ENCODE measurements around the gene PAK1.
"Not testable (repeated sequence)": the region's sequence is repeated elsewhere in the genome, so short reads cannot be mapped to it uniquely, and the experiment has no call there.

PAK1 gene

GRCh38 chr11:77302752-77303151, 171.1 kb downstream of the PAK1 start:
- DNase-seq (ENCODE audit: low read depth): no peak

- no peak for DNase-seq (ENCODE audit: low read depth)
Measured at GRCh38 chr11:77301510-77301909, 172.4 kb downstream of the PAK1 start, which contains the start of gene GDPD4. GDPD4 (minus strand) TSS chr11:77301686; CDS start chr11:77285137, 16,549 bp downstream.

GRCh38 chr11:77300695-77301094, 173.2 kb downstream of the PAK1 start:
- DNase-seq (ENCODE audit: low read depth): no peak

DNA sequence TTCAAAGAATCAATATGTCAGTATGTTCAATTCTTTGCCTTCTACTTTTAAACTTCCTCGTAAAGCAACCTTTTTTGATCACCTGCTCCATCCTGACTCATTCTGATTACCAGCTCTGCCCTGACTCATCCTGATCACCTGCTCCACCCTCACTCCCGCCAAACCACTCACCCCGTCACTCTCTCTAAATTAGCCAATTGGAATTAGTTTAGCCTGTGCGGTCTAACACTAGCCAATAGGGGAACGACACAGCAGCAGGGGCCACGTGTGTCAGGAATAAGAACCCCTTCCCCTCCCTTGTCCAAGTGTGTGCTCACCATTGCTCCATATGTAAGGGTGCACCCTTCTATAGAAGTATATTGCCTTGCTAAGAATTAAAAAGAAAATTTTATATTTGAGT, 173.9 kb downstream of the PAK1 start:
- not testable (repeated sequence) for DNase-seq (ENCODE audit: low read depth)

GRCh38 chr11:77299528-77299993, 174.3 kb downstream of the PAK1 start:
- no peak for DNase-seq (ENCODE audit: low read depth)

GRCh38 chr11:77294040-77294439, 179.9 kb downstream of the PAK1 start:
- no peak for DNase-seq (ENCODE audit: low read depth)

DNA sequence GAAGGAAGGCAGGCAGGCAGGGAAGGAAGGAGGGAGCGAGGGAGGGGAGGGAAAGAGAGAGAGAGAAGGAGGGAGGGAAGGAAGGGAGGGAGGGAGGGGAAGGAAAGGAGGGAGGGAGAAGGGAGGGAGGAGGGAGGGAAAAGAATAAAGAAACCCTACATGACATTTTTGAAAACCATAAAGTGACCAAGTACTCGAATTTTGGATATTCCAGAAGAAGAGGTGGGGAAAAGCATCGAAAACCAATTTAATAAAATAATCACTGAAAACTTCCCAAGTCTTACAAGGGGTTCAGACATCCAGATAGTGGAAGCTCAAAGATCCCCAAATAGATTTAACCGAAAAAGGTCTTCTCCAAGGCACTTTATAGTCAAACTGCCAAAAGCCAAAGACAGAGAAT, 184.2 kb downstream of the PAK1 start:
- DNase-seq (ENCODE audit: low read depth): no peak

- no peak for DNase-seq (ENCODE audit: low read depth)
Measured at GRCh38 chr11:77287615-77288273, 186.2 kb downstream of the PAK1 start.

DNA sequence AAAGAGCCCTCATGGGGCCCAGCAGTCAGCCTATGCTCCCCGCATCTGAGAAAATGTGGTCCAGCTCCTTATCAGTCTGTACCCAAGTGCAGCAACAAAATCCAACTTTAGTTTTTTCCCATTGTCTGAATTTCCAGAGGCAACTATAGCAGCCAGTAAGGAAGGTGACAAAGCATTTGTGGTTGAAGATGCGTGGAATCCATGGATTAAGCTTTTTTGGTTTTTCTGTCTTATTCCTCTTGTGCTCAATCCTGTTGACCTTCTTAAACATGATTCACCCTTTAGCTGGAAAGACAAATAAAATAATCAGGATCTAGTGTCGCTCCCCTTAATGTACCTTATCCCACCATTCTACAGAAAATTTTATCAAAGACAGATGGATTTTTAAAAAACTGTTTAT, 186.8 kb downstream of the PAK1 start:
- no peak for DNase-seq (ENCODE audit: low read depth)

DNA sequence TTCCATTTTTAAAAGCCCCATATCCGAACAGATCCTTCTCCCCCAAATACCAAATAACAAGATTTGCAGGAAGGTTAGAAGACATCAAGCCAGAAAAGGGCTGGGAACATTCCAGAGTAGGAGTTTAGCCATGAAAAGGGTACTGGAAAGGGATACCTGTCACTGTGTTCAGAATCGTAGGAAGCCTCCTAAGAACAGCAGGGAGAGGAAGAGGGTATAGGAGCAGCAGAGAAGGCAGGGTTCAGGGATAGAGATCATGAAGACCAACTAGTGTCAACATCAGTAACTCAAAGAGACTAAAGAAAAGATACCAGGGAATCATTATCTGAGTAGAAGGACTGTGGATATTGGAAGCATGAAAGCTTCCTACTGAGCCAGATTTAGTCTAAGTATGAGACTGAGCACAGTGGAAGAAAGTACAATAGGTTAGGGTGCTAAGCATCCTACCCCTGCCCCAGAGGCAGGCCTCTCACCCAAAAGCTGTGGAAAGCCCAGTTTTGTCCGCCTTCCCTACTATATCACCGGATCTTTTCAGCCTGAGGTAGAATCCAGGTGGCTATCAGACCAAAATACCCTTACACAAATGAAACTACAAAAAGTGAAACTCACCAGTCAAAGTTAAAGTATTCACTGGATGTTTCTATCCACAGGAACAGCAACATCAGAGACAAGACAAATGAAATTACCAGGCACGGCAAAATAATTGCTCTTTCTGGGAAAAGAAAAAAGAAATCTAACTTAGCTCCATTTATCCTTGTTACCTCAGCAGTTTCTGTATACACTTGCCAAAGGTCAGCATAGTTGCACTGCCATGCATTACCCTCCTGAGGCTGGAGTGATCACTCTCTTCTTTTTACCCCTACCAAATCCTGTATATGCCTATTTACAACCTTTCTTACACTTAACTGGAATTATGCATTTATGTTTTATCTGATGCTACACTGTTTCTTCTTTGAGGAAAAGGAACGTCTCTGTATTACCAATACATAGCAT, 189.1 kb downstream of the PAK1 start:
- DNase-seq (ENCODE audit: low read depth): no peak

DNA sequence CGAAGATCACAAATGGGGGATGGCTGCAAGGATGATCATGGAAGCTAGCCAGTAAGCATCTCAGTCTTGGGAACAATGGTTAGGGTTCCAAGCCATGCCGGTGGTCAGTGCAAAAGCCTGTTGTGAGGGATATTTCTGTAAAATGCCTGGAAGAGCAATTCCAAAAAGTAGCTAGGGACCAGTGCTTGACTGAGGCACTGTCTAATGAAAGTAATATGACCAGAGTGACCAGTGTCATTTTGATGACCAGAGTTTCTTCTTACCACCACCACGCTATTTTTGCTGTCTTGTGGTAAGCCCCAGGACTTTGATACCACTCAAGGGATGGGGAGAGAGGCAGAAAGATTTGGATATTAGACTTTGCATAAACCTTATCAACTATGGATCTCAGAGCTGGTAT, 190.8 kb downstream of the PAK1 start:
- no peak for DNase-seq (ENCODE audit: low read depth)

GRCh38 chr11:77278595-77279506, 195.0 kb downstream of the PAK1 start:
- no peak for DNase-seq (ENCODE audit: low read depth)

- DNase-seq (ENCODE audit: low read depth): no peak
Measured at GRCh38 chr11:77276271-77276670, 197.6 kb downstream of the PAK1 start.

Measured in stimulated activated CD8-positive, alpha-beta memory T cell treated with anti-CD3 and anti-CD28 coated beads, Interleukin-12 subunit alpha, Interleukin-12 subunit beta, amount 100 ng/mL, for 1 hour (primary cell).